HuH-7.5 (cell line): ENCODE measurements around the gene FBL.
"Not testable (repeated sequence)": the region's sequence is repeated elsewhere in the genome, so short reads cannot be mapped to it uniquely, and the experiment has no call there.

Experiments
- DNase-seq: peaks from one replicate; pipeline ENCODE4 v3.0.0; 2011; ENCODE audit warnings: low spot score

FBL gene

GRCh38 chr19:39876486-39876885, 30.3 kb upstream of the FBL start:
- DNase-seq, result not testable (repeated sequence)

- DNase-seq, result not testable (repeated sequence)
These were observed 29.3 kb upstream of the FBL start for GRCh38 chr19:39875401-39875864.

- no peak for DNase-seq
These were observed 28.2 kb upstream of the FBL start for GRCh38 chr19:39874404-39874803.

- no peak for DNase-seq
These were observed 27.2 kb upstream of the FBL start for GRCh38 chr19:39873385-39873784.

- DNase-seq, result no peak
These were observed 26.0 kb upstream of the FBL start for GRCh38 chr19:39871886-39872866.

GRCh38 chr19:39871362-39871761, 25.2 kb upstream of the FBL start:
- no peak for DNase-seq

GRCh38 chr19:39870171-39870971, 24.2 kb upstream of the FBL start:
- no peak for DNase-seq

GRCh38 chr19:39867952-39868351, 21.8 kb upstream of the FBL start:
- no peak for DNase-seq

GRCh38 chr19:39867133-39867532, 21.0 kb upstream of the FBL start:
- no peak for DNase-seq

- no peak for DNase-seq
These were observed 19.8 kb upstream of the FBL start for GRCh38 chr19:39865953-39866352.

GRCh38 chr19:39865186-39865585, 19.0 kb upstream of the FBL start:
- no peak for DNase-seq

GRCh38 chr19:39864118-39864517, 17.9 kb upstream of the FBL start:
- no peak for DNase-seq

GRCh38 chr19:39858541-39858940, 12.4 kb upstream of the FBL start:
- no peak for DNase-seq

- no peak for DNase-seq
These were observed 6.7 kb upstream of the FBL start for GRCh38 chr19:39852882-39853281.

GRCh38 chr19:39850892-39851291, 4.7 kb upstream of the FBL start:
- no peak for DNase-seq

- no peak for DNase-seq
These were observed 2.2 kb upstream of the FBL start for GRCh38 chr19:39848392-39848791.

- no peak for DNase-seq
These were observed 1.3 kb upstream of the FBL start for GRCh38 chr19:39847525-39847924.

GRCh38 chr19:39846678-39847486, 703 bp upstream of the FBL start:
- DNase-seq, result no peak

GRCh38 chr19:39845584-39845932, 621 bp downstream of the FBL start:
- DNase-seq, result peak; percentile 67

- DNase-seq, result no peak
These were observed 1.0 kb downstream of the FBL start for GRCh38 chr19:39845172-39845571.

GRCh38 chr19:39843919-39844793, 2.0 kb downstream of the FBL start:
- no peak for DNase-seq
